Adipose tissue (tissue), 3 donors: ENCODE results near the gene UBE2E3. TPM values are rescaled to one million over a fixed set of nuclear protein-coding genes. Genes with fewer than 3 reads are reported as not detected.
A peak's percentile ranks its signal among the peaks of the same experiment; 100 is the strongest.
"Not testable (repeated sequence)": the region's sequence is repeated elsewhere in the genome, so short reads cannot be mapped to it uniquely, and the experiment has no call there.

Experiments
- H3K27ac ChIP-seq: one replicate; pipeline ENCODE4 v1.5.1; 2013; ENCODE audit warnings: low read depth, low read length
- WGBS, 3 donors: extraction: QIAGEN DNeasy Blood & Tissue Kit; methylation state at CpG; one replicate each; pipeline ENCODE4 v1.1.7; 2013; 5-methylcytosine and 5-hydroxymethylcytosine counted together
- polyA plus RNA-seq, 3 donors: library from polyadenylated mRNA; stranded (reverse); fragments of 200-250 nt; gene quantifications; one replicate each; pipeline ENCODE4 v1.2.3, GENCODE V29; 2013
- donor health status: healthy with polysubstance abuse.
- donor health status: Bipolar disorder and iron deficiency.
- donor health status: healthy.

Gene UBE2E3
- polyA plus RNA-seq, result 10 to 100 TPM; 41.6 to 67.0 (median 52.7) TPM

- peak within 1 kb of the TSS; percentile 95 for H3K27ac ChIP-seq
- 0 to 1% (median 0%) methylated on average over 47 to 96 of the region's 106 CpGs for WGBS, 3 donors
Observed at GRCh38 chr2:180980106-180980942, at the start of gene UBE2E3. Gene UBE2E3 (plus strand): TSS chr2:180980605. CDS start chr2:180982043, 1,438 bp downstream.

GRCh38 chr2:180931841-180932240 is 48.6 kb upstream of the UBE2E3 start:
- no peak overlapping the region for H3K27ac ChIP-seq

- WGBS, 3 donors, result 97 to 100% (median 98%) methylated on average over 1 of the region's 1 CpG
- no peak overlapping the region for H3K27ac ChIP-seq
Observed at GRCh38 chr2:180933332-180933731, 47.1 kb upstream of the UBE2E3 start.

- 31 to 71% (median 62%) methylated on average over 1 of the region's 1 CpG for WGBS, 3 donors
- no peak overlapping the region for H3K27ac ChIP-seq
Observed at GRCh38 chr2:180934911-180935310, 45.5 kb upstream of the UBE2E3 start.

DNA sequence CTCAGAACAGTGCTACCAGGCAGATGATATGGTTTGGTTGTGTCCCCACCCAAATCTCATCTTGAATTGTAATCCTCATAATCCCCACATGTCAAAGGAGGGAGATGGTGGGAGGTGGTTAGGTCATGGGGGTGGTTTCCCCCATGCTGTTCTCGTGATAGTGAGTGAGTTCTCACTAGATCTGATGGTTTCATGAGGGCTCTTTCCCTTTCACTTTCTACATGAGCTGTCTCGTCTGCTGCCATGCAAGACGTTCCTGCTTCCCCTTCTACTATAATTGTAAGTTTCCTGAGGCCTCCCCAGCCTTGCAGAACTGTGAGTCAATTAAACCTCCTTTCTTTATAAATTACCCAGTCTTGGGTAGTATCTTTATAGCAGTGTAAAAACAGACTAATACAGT is 42.9 kb upstream of the UBE2E3 start:
- WGBS, 3 donors, result 55 to 77% (median 64%) methylated on average over 3 of the region's 3 CpGs
- H3K27ac ChIP-seq, result not testable (repeated sequence)

DNA sequence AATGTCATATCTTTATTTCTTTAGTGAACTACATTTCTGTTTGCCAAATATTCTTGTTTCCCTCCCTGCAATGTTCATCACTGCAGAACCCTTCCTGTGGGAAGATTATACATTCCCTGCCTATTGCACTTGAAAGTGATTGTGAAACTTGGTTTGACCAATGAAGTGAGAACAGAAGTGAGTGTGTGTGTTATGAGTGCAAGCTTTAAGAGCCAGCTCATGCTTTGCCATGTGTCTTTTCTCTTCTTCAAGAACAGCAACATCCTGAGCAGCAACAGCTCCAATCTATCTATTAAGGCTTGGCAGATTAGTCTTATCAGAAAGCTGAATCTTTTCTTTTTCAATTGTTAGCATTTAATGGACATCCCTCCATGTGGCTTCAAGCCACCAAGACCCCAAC is 42.0 kb upstream of the UBE2E3 start:
- H3K27ac ChIP-seq, result no peak overlapping the region

- WGBS, 3 donors, result 76 to 86% (median 86%) methylated on average over 1 of the region's 1 CpG
- H3K27ac ChIP-seq, result no peak overlapping the region
Observed at GRCh38 chr2:180943275-180943674, 37.1 kb upstream of the UBE2E3 start.

DNA sequence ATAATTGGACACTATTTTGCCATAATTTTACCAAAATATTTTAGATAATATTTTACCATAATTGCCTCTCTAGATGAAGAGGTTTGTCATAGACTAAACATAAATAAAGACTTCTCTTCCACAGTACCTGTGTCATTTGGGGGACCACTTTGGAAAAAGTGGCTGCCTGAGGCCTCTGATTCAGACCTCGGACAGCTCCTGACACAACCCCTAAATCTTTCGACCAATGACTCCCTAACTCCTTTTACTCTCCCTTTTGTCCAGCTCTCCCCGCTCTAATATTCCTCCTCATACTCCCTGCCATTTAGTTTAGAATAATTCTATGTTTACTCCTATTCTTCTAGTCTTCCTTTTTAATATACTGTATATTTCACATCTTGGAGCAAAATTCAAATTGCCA is 36.0 kb upstream of the UBE2E3 start:
- 79 to 86% (median 81%) methylated on average over 3 of the region's 3 CpGs for WGBS, 3 donors
- no peak overlapping the region for H3K27ac ChIP-seq

DNA sequence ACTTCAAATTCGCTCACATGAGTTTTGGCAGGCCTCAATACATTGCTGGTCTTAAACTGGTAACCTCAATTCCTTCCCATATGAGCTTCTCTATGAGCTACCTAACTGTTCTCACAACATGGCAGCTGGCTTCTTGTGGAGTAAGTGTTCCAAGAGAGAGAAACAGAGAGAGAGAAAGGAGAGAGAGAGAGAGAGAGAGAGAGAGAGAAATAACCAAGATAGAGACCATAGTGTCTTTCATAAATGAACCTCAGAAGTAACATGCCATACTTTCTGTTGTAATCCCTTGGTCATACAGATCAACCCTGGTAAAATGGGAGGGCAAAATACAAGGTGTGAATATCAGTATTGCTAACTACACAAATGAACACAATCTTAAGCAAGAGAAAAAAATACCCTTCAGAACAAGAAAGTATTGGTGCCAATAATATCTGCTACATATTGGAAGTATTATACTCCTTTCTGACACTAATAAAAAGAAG is 33.2 kb upstream of the UBE2E3 start:
- 76 to 90% (median 84%) methylated on average over 1 of the region's 1 CpG for WGBS, 3 donors
- H3K27ac ChIP-seq, result no peak overlapping the region

- WGBS, 3 donors, result 0 to 51% (median 0%) methylated on average over 1 of the region's 1 CpG
- H3K27ac ChIP-seq, result no peak overlapping the region
Observed at GRCh38 chr2:180949896-180950295, 30.5 kb upstream of the UBE2E3 start.

DNA sequence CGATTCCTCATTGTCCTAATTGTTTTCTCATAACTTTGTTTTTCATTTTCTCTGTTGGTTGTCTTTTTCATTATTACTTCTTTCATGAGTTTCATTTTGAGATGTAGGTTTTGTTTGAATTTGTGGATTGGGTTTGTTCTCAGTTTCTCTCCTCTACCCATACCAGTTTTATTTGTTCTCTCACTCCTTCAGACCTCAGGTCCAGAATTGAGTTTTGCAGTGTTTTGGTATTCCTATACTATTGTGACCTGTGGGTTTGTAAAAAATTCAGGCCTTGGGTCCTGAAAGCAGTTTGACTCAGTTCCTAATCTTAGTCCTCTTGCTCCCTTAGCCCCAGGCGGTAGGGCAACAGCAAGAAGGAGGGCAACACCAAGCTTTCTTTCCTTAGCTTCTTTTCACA is 28.3 kb upstream of the UBE2E3 start:
- WGBS, 3 donors, result 85 to 91% (median 87%) methylated on average over 2 of the region's 2 CpGs
- no peak overlapping the region for H3K27ac ChIP-seq

- H3K27ac ChIP-seq, result no peak overlapping the region
Observed at GRCh38 chr2:180952731-180953336, 27.6 kb upstream of the UBE2E3 start.

GRCh38 chr2:180953550-180953949 is 26.9 kb upstream of the UBE2E3 start:
- no peak overlapping the region for H3K27ac ChIP-seq

DNA sequence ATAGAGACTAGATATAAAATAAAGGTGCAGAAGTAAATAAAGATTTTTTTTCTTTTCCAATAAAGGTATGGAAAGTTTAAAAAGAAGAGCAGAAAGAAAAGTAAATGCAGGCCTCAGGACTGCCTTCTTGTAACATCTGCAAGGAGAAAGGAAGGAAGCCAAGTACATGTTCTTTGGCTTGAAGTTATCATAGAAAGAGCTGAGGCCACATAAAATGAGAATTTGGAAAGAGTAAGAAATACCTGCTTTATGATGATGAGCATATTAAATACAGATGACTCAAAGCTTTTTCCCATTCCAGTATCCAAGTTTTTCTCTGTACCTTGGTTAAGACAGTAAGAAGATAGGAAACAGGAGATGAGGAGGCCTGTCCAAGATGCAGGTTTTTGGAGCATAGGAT is 25.3 kb upstream of the UBE2E3 start:
- no peak overlapping the region for H3K27ac ChIP-seq

DNA sequence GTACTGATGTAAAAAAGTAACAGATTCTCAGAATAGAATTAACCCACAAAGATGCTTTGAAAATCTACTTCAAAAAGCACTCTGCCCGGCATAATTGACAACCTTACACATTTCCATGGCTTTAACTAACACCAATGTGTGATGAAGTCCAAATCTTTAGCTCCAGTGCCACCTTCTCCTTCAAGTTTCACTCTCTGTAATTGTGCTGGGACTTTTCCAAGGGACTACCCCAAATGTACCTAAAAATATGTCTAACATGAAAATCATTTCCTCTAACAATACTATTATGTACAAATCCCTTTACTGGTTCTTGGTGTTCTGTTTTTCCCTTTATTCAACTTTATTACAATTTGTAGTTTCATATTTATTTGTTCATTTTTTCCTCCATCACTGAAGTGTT is 20.6 kb upstream of the UBE2E3 start:
- H3K27ac ChIP-seq, result no peak overlapping the region
- 80 to 87% (median 83%) methylated on average over 1 of the region's 1 CpG for WGBS, 3 donors

DNA sequence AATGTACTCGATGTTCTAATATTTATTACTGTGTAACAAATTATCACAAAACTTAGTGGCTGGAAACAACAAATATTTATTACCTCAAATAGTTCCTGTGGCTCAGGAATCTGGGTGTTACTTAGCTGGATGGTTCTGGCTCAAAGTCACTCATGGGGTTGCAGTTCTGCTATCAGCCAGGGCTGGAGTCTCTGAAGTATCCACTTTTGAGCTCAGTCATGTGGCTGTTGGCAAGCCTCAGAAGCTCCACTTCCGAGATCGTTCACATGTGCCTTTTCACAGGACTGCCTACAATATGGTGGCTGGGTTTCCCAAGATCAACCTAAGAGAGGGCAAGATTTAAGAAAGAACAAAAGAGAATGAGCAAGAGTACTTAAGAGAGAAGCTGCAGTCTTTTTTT is 19.4 kb upstream of the UBE2E3 start:
- WGBS, 3 donors, result 68 to 83% (median 79%) methylated on average over 3 of the region's 3 CpGs
- H3K27ac ChIP-seq, result no peak overlapping the region

- WGBS, 3 donors, result 89 to 95% (median 91%) methylated on average over 4 of the region's 4 CpGs
- no peak overlapping the region for H3K27ac ChIP-seq
Observed at GRCh38 chr2:180962727-180963314, 17.6 kb upstream of the UBE2E3 start.

- 91 to 94% (median 93%) methylated on average over 3 of the region's 3 CpGs for WGBS, 3 donors
Observed at GRCh38 chr2:180966378-180966777, 14.0 kb upstream of the UBE2E3 start.

GRCh38 chr2:180969124-180969523 is 11.3 kb upstream of the UBE2E3 start:
- 47 to 77% (median 73%) methylated on average over 1 of the region's 1 CpG for WGBS, 3 donors
- no peak overlapping the region for H3K27ac ChIP-seq

More at GRCh38 chr2:180966378-180966777, 14.0 kb upstream of the UBE2E3 start:
- no peak overlapping the region for H3K27ac ChIP-seq

DNA sequence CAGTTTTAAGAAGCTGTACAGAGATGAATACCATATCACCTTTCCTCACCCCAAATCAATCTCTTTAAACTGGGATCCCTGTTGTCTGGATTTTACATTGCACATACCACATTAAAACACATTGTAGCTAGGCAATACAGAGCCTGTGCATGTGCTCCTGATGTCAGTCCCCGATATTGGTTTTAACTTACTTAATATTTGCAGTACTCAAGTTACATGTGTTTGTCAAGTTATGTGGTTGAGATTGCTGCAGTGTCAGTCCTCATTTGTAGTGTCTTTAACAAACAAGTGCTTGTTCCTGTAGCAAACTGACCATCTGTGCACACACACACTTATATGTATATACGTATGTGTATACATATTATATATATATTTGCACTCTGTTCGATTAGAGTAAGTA is 10.4 kb upstream of the UBE2E3 start:
- no peak overlapping the region for H3K27ac ChIP-seq
- 35 to 89% (median 85%) methylated on average over 3 of the region's 3 CpGs for WGBS, 3 donors
